Measurements from ENCODE around the gene CST9L. TPM values are rescaled to one million over a fixed set of nuclear protein-coding genes. Genes with fewer than 3 reads are reported as not detected.

Gene CST9L
- not detected in 2 replicates for total RNA-seq

GRCh38 chr20:23568320-23568970, at the start of gene CST9L:
TSS of gene CST9L (minus strand) at chr20:23568484. CDS start at chr20:23568450, 34 bp downstream.

GRCh38 chr20:23605867-23606651, 37.8 kb upstream of the CST9L start, which contains the start of gene CST9:
TSS of gene CST9 (minus strand) at chr20:23605917. CDS start at chr20:23605864, 53 bp downstream.

Other genes starting within 250 kb of the CST9L start
- gene NXT1, start 217.7 kb downstream of the CST9L start, total RNA-seq: 14.6 and 21.0 TPM in 2 replicates
- 23.8 and 32.9 TPM in 2 replicates for gene GZF1, start 206.3 kb downstream of the CST9L start, total RNA-seq
- 5.8 and 7.3 TPM in 2 replicates for gene NAPB, start 147.0 kb downstream of the CST9L start, total RNA-seq
- gene CSTL1, start 128.8 kb downstream of the CST9L start, total RNA-seq: not detected in 2 replicates
- not detected in 2 replicates for gene CST11, start 115.6 kb downstream of the CST9L start, total RNA-seq
- gene CST8, start 77.4 kb downstream of the CST9L start, total RNA-seq: not detected in 2 replicates
- not detected in 2 replicates for gene CST9, start 37.4 kb upstream of the CST9L start, total RNA-seq
- gene CST3, start 69.5 kb upstream of the CST9L start, total RNA-seq: 173 and 310 TPM in 2 replicates
- 0.26 and 0.31 TPM in 2 replicates for gene CST4, start 120.6 kb upstream of the CST9L start, total RNA-seq
- 0.37 and 48.1 TPM in 2 replicates for gene CST1, start 182.5 kb upstream of the CST9L start, total RNA-seq

Data from aortic smooth muscle cell (primary cell).